SK-N-SH treated with all-trans-retinoic acid at 6 μM for 48 hours (cell line): ENCODE data around the gene NRXN3.

Experiments used
- ARNTL ChIP-seq: fragments of 450-650 bp; formaldehyde crosslinking; IDR thresholded peaks from 2 replicates; pipeline ENCODE4 v1.5.0; 2020; ENCODE audit warnings: low read depth, mild to moderate bottlenecking, moderate library complexity, borderline replicate concordance
- ISL1 ChIP-seq: fragments of 250-450 bp; sonication (Bioruptor Pico); IDR thresholded peaks from 2 replicates; pipeline ENCODE4 v2.1.2; 2022; ENCODE audit warnings: mild to moderate bottlenecking, moderate library complexity
- TF ChIP-seq, protein P1 (sequence below): fragments of 250-450 bp; sonication (Bioruptor Pico); IDR thresholded peaks from 2 replicates; pipeline ENCODE4 v1.8.0; 2020; ENCODE audit warnings: mild to moderate bottlenecking, moderate library complexity, borderline replicate concordance

GRCh38 chr14:79742142-79742541 is 1572.0 kb downstream of the NRXN3 start:
- TF ChIP-seq, protein P1, sequence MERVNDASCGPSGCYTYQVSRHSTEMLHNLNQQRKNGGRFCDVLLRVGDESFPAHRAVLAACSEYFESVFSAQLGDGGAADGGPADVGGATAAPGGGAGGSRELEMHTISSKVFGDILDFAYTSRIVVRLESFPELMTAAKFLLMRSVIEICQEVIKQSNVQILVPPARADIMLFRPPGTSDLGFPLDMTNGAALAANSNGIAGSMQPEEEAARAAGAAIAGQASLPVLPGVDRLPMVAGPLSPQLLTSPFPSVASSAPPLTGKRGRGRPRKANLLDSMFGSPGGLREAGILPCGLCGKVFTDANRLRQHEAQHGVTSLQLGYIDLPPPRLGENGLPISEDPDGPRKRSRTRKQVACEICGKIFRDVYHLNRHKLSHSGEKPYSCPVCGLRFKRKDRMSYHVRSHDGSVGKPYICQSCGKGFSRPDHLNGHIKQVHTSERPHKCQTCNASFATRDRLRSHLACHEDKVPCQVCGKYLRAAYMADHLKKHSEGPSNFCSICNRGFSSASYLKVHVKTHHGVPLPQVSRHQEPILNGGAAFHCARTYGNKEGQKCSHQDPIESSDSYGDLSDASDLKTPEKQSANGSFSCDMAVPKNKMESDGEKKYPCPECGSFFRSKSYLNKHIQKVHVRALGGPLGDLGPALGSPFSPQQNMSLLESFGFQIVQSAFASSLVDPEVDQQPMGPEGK (CRISPR knock-in tag) = no peak
- TF ChIP-seq ARNTL (CRISPR knock-in tag) (no peak), ISL1 (CRISPR knock-in tag) (peak; percentile 29; the same call in 1 of the 2 replicates)
